Astrocyte (in vitro differentiated cells and primary cell): ENCODE measurements around the gene CCT6A.
"Not testable (repeated sequence)": the region's sequence is repeated elsewhere in the genome, so short reads cannot be mapped to it uniquely, and the experiment has no call there.

Experiments
- EZH2 ChIP-seq: IDR thresholded peaks from 2 replicates; pipeline ENCODE4 v1.6.1; 2012; ENCODE audit warnings: mild to moderate bottlenecking, low read length, inconsistent platforms; ENCODE audit not compliant: insufficient read depth
- TF ChIP-seq, protein P1 (sequence below): IDR thresholded peaks from 2 replicates; pipeline ENCODE4 v1.5.1; 2011; ENCODE audit warnings: low read depth, mild to moderate bottlenecking, inconsistent platforms, low read length, moderate library complexity; ENCODE audit not compliant: insufficient read depth

DNA sequence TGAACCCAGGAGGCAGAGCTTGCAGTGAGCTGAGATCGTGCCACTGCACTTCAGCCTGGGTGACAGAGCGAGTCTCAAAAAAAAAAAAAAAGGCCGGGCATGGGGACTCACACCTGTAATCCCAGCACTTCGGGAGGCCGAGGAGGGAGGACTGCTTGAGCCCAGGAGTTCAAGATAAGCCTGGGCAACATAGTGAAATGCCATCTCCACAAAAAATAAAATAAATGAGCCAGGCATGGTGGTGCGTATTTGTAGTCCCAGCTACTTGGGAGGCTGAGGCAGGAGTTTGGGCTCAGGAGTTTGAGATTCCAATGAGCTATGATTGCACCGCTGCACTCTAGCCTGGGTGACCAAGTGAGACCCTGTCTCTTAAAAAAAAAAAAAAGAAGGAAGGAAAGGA, 19.0 kb upstream of the CCT6A start:
- TF ChIP-seq, protein P1, sequence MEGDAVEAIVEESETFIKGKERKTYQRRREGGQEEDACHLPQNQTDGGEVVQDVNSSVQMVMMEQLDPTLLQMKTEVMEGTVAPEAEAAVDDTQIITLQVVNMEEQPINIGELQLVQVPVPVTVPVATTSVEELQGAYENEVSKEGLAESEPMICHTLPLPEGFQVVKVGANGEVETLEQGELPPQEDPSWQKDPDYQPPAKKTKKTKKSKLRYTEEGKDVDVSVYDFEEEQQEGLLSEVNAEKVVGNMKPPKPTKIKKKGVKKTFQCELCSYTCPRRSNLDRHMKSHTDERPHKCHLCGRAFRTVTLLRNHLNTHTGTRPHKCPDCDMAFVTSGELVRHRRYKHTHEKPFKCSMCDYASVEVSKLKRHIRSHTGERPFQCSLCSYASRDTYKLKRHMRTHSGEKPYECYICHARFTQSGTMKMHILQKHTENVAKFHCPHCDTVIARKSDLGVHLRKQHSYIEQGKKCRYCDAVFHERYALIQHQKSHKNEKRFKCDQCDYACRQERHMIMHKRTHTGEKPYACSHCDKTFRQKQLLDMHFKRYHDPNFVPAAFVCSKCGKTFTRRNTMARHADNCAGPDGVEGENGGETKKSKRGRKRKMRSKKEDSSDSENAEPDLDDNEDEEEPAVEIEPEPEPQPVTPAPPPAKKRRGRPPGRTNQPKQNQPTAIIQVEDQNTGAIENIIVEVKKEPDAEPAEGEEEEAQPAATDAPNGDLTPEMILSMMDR, result not testable (repeated sequence)
- TF ChIP-seq EZH2, result not testable (repeated sequence)
